DND-41 (cell line): ENCODE results near the gene TMEM107.

Source experiments
- ATAC-seq: fragments of 200-7000 bp; cut with Tn5 transposase; 3 replicates; pipeline ENCODE4 v1.9.1; 2021; ENCODE audit warnings: low read depth; ENCODE audit not compliant: insufficient read depth
- DNase-seq: peaks from one replicate; pipeline ENCODE4 v3.0.0-alpha.2; 2020
- H2AFZ ChIP-seq: 2 replicates; pipeline ENCODE4 v1.6.0; 2012; ENCODE audit warnings: low read depth, low read length
- H3K27ac ChIP-seq: 2 replicates; pipeline ENCODE4 v1.5.1; 2012; ENCODE audit warnings: low read length, inconsistent platforms
- H3K27me3 ChIP-seq: fragments of 200-600 bp; sonication (generic); 2 replicates; pipeline ENCODE4 v1.6.0; 2012; ENCODE audit warnings: low read length, mild to moderate bottlenecking, inconsistent platforms; ENCODE audit not compliant: insufficient read depth, poor library complexity
- H3K36me3 ChIP-seq: 2 replicates; pipeline ENCODE4 v1.5.1; 2012; ENCODE audit warnings: low read length, inconsistent platforms; ENCODE audit not compliant: insufficient read depth
- H3K4me1 ChIP-seq: 2 replicates; pipeline ENCODE4 v1.5.1; 2012; ENCODE audit warnings: mild to moderate bottlenecking, low read length; ENCODE audit not compliant: insufficient read depth
- H3K4me2 ChIP-seq: 2 replicates; pipeline ENCODE4 v1.6.0; 2012; ENCODE audit warnings: mild to moderate bottlenecking, moderate library complexity, low read length, inconsistent platforms; ENCODE audit not compliant: insufficient read depth
- H3K4me3 ChIP-seq, 2 experiments: fragments of 200-600 bp in 1 of 2; shearing (Covaris generic) in 1 of 2; 2 replicates each; pipeline ENCODE4 v1.5.1; 2012 to 2016; ENCODE audit warnings: inconsistent platforms in 2 of 2, low read length in 2 of 2, mild to moderate bottlenecking in 2 of 2, low read depth in 1 of 2, moderate library complexity in 1 of 2
- H3K79me2 ChIP-seq: 2 replicates; pipeline ENCODE4 v1.6.0; 2012; ENCODE audit warnings: low read length, inconsistent platforms; ENCODE audit not compliant: insufficient read depth
- H3K9ac ChIP-seq: 2 replicates; pipeline ENCODE4 v1.6.0; 2012; ENCODE audit warnings: low read depth, mild to moderate bottlenecking, inconsistent platforms, low read length, moderate library complexity
- H3K9me3 ChIP-seq: 2 replicates; pipeline ENCODE4 v1.5.1; 2012; ENCODE audit warnings: low read length, moderate library complexity, mild to moderate bottlenecking, inconsistent platforms; ENCODE audit not compliant: insufficient read depth, severe bottlenecking
- H4K20me1 ChIP-seq: 2 replicates; pipeline ENCODE4 v1.6.0; 2012; ENCODE audit warnings: low read length; ENCODE audit not compliant: insufficient read depth
- EZH2 ChIP-seq: IDR thresholded peaks from 3 replicates; pipeline ENCODE4 v1.6.1; 2012; ENCODE audit warnings: borderline replicate concordance, low read depth, mild to moderate bottlenecking, moderate library complexity, low read length, inconsistent platforms; ENCODE audit not compliant: severe bottlenecking
- TF ChIP-seq, protein P1 (sequence below): IDR thresholded peaks from 2 replicates; pipeline ENCODE4 v1.5.1; 2012; ENCODE audit warnings: borderline replicate concordance, low read length, moderate library complexity, mild to moderate bottlenecking; ENCODE audit not compliant: poor library complexity, severe bottlenecking; ENCODE audit errors: extremely low read depth

TMEM107 gene

DNA sequence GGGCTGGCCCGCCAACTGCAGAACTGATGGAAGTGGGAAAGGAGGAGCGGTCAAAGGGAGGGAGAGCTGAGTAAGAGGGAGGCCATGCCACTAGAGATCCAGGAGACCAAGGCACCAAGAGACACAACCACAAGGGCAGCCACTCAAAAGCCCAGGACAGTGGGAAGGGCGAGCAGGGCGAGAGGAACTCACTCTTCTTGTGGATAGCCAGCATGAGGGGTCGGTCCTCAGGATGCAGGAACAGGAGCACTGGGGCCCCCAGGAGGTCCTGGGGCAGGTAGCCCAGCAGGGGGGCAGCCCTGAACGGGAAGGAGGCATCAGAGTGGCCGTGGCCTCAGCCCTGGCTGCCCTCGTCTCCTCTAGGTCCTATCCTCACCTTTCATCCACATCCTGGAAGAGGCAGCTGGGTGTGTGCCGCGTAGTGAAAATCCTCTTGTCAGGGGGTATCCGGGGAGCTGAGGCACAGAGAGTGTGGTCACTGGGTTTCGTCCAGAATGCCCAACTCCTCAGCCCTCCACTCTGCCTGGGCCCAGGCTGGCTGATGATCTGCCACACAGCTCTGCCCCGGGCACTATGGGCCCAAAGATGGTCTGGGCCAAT is 28.3 kb downstream of the TMEM107 start:
- Histone ChIP-seq H3K9me3 (no peaks in the 10 kb centered on the region), H3K36me3 (peaks cover 72% of the 10 kb centered on the region), H3K4me3 (no peak overlapping the region), H3K27me3 (no peaks in the 10 kb centered on the region), H3K79me2 (peaks cover 17% of the 10 kb centered on the region), H3K9ac (no peak overlapping the region), H2AFZ (no peak overlapping the region), H3K4me1 (peaks cover 28% of the 10 kb centered on the region), H4K20me1 (peaks cover 22% of the 10 kb centered on the region), H3K27ac (no peak overlapping the region), H3K4me2 (no peak overlapping the region)
- TF ChIP-seq, protein P1, sequence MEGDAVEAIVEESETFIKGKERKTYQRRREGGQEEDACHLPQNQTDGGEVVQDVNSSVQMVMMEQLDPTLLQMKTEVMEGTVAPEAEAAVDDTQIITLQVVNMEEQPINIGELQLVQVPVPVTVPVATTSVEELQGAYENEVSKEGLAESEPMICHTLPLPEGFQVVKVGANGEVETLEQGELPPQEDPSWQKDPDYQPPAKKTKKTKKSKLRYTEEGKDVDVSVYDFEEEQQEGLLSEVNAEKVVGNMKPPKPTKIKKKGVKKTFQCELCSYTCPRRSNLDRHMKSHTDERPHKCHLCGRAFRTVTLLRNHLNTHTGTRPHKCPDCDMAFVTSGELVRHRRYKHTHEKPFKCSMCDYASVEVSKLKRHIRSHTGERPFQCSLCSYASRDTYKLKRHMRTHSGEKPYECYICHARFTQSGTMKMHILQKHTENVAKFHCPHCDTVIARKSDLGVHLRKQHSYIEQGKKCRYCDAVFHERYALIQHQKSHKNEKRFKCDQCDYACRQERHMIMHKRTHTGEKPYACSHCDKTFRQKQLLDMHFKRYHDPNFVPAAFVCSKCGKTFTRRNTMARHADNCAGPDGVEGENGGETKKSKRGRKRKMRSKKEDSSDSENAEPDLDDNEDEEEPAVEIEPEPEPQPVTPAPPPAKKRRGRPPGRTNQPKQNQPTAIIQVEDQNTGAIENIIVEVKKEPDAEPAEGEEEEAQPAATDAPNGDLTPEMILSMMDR = no peak
- TF ChIP-seq EZH2 = no peak
- DNase-seq = no peak
- no peak for ATAC-seq

DNA sequence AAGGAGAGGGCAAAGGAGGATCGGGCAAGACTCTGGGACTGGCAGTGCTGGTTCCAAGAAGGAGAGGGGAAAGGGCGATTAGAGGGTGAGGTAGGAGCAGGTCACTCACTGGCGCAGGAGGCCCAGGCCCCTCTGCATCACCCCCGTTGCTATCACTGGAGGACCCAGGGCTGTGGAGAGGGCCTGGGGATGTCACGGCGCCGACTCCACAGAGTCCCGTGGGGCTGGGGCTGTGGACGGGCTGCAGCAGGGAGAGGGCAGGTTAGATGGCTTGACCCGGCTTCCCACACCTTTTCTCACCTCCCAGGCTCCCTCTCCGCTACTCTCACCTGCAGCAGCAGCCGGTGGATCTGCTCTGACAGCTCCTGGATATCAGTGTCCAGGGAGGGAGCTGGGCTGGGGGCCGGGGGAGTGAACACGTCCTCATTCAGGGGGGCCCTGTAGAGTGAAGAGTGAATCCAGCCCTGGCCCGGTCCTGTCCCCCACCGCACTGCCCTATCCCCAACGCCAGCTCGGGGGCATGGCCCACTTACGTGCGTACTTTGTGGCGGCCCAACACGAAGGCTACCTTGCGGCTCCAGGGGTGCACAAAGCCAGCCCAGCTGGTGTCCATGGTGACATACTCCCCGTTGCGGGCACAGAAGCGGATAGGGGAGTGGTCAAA is 28.9 kb downstream of the TMEM107 start:
- no peak overlapping the region for H2AFZ ChIP-seq
- no peak overlapping the region for H3K4me2 ChIP-seq
- no peak for TF ChIP-seq EZH2
- TF ChIP-seq, protein P1 = no peak
- H3K27me3 ChIP-seq = no peaks in the 10 kb centered on the region
- H3K4me3 ChIP-seq = no peak overlapping the region
- H3K27ac ChIP-seq = no peak overlapping the region
- H3K9ac ChIP-seq = no peak overlapping the region
- peaks cover 17% of the 10 kb centered on the region for H3K79me2 ChIP-seq
- peaks cover 22% of the 10 kb centered on the region for H3K4me1 ChIP-seq
- ATAC-seq = no peak
- no peak for DNase-seq
- H3K36me3 ChIP-seq = peaks cover 78% of the 10 kb centered on the region
- no peaks in the 10 kb centered on the region for H3K9me3 ChIP-seq
- H4K20me1 ChIP-seq = peaks cover 22% of the 10 kb centered on the region

DNA sequence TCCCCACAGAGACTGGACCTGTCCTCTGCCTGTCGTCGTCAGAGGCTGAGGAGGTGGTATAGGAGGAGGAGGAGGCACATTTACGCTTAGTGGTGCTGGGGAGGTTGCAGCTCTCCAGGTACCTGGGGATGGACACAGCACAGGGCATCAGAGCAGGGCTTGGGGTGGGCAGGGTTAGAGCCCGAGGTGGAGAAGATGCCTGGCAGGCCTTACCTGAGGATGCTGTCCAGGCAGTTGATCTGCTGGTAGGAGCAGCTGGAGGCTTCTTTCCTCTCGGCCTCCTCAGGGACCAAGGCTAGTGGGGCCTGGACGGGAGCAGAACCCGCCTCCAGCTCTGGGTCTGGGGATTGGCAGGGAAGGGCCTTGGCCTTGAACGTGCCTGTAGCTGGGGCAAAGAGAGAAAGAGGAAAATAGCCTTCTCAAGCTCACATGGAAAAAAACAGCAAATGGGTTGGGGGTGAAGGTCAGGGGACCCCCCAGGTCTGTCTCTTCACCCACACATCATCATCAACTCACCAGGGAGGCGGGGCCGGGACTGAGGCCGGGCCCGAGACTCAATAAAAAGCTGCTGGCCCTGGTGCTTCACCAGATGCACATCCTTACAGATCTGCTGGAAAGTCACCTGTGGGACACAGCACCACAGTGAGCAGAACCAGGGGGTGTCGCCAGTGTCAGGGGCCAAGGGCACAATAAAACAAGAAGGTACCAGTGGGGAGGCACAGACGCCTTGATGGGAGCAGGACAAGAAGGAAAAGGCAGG is 29.6 kb downstream of the TMEM107 start:
- Histone ChIP-seq H3K36me3 (peaks cover 84% of the 10 kb centered on the region), H4K20me1 (peaks cover 22% of the 10 kb centered on the region), H3K4me3 (no peak overlapping the region)

More for the DNA sequence above, 29.6 kb downstream of the TMEM107 start:
- no peak overlapping the region for H3K27ac ChIP-seq
- H3K79me2 ChIP-seq = peaks cover 13% of the 10 kb centered on the region
- H3K27me3 ChIP-seq = no peaks in the 10 kb centered on the region
- H2AFZ ChIP-seq = no peak overlapping the region
- TF ChIP-seq, protein P1 = no peak
- TF ChIP-seq EZH2 = no peak
- ATAC-seq (no peak), DNase-seq (no peak)
- no peaks in the 10 kb centered on the region for H3K9me3 ChIP-seq
- H3K4me2 ChIP-seq = no peak overlapping the region
- no peak overlapping the region for H3K9ac ChIP-seq
- peaks cover 15% of the 10 kb centered on the region for H3K4me1 ChIP-seq
